A673 (cell line): ENCODE results near the gene CDHR3. TPM values are rescaled to one million over a fixed set of nuclear protein-coding genes. Genes with fewer than 3 reads are reported as not detected.

ENCODE experiments used
- BruUV-seq: library from RNA; stranded (reverse); fragments of 400-500 nt; replicated peaks from 2 replicates; lab custom pipeline; 2021; lab: Mats Ljungman, UMichigan
- CTCF ChIA-PET: fragments of 300-600 bp; sonication (Branson Sonifier 250); formaldehyde crosslinking; loops from one replicate; lab custom pipeline; 2022; ENCODE audit warnings: antibody characterized with exemption; lab: Charles Lee
- POLR2A ChIA-PET: fragments of 300-600 bp; sonication (Branson Sonifier 250); formaldehyde crosslinking; loops from one replicate; lab custom pipeline; 2022; ENCODE audit warnings: antibody characterized with exemption; ENCODE audit not compliant: low non-redundant PET; lab: Charles Lee
- DNase-seq: peaks from one replicate; pipeline ENCODE4 v3.0.0-alpha.2; 2015; ENCODE audit warnings: low spot score
- H3K27ac ChIP-seq: fragments of 200-600 bp; sonication (generic); 2 replicates; pipeline ENCODE4 v1.5.1; 2016; ENCODE audit warnings: mixed run types, low read depth, mild to moderate bottlenecking, mixed read lengths, antibody characterized with exemption, low read length; ENCODE audit not compliant: poor library complexity, severe bottlenecking
- H3K27me3 ChIP-seq: fragments of 200-600 bp; sonication (generic); replicated peaks from 2 replicates; pipeline ENCODE4 v1.6.1; 2017; ENCODE audit warnings: mixed run types, low read depth, mild to moderate bottlenecking, mixed read lengths, antibody characterized with exemption, low read length; ENCODE audit not compliant: insufficient read depth, poor library complexity
- H3K36me3 ChIP-seq: fragments of 200-600 bp; sonication (generic); 2 replicates; pipeline ENCODE4 v1.6.1; 2016; ENCODE audit warnings: mixed run types, mild to moderate bottlenecking, mixed read lengths, antibody characterized with exemption, low read length; ENCODE audit not compliant: insufficient read depth, poor library complexity, severe bottlenecking
- H3K4me1 ChIP-seq: fragments of 200-600 bp; sonication (generic); 2 replicates; pipeline ENCODE4 v1.6.1; 2017; ENCODE audit warnings: mixed run types, mild to moderate bottlenecking, mixed read lengths, antibody characterized with exemption, low read length; ENCODE audit not compliant: insufficient read depth, poor library complexity, severe bottlenecking
- H3K4me3 ChIP-seq: fragments of 200-600 bp; sonication (generic); 2 replicates; pipeline ENCODE4 v1.5.1; 2016; ENCODE audit warnings: low read depth, mixed run types, mild to moderate bottlenecking, mixed read lengths, low read length; ENCODE audit not compliant: poor library complexity, severe bottlenecking
- H3K9me3 ChIP-seq: fragments of 200-600 bp; sonication (generic); 2 replicates; pipeline ENCODE4 v1.6.1; 2016; ENCODE audit warnings: mixed run types, low read depth, mild to moderate bottlenecking, mixed read lengths, antibody characterized with exemption, low read length; ENCODE audit not compliant: poor library complexity, severe bottlenecking
- CTCF ChIP-seq: fragments of 300-800, 200-600 bp; sonication (generic); conservative IDR thresholded peaks from 2 replicates; pipeline ENCODE4 v1.5.1; 2017; ENCODE audit warnings: low read depth, mild to moderate bottlenecking, antibody characterized with exemption, low read length, moderate library complexity, mixed read lengths
- EZH2 ChIP-seq: fragments of 200-600 bp; sonication (generic); IDR thresholded peaks from 2 replicates; pipeline ENCODE4 v1.6.1; 2017; ENCODE audit warnings: borderline replicate concordance, low read depth, mild to moderate bottlenecking, mixed read lengths, antibody characterized with exemption, low read length; ENCODE audit not compliant: poor library complexity, severe bottlenecking
- intact Hi-C: fragments of 100-400 bp; cut with micrococcal nuclease; formaldehyde crosslinking; loops from one replicate; pipeline ENCODE4 v1.10.0; 2022; ENCODE audit not compliant: unreplicated experiment
- total RNA-seq: library from RNA; stranded (reverse); gene quantifications from 2 replicates; pipeline ENCODE4 v1.2.3, GENCODE V29; 2021

Gene CDHR3
- total RNA-seq, 1 experiment from 2014 or later, result 13.9 TPM

- BruUV-seq, result no TSS peak
- ChIA-PET POLR2A (no interaction called here), CTCF (no interaction called here)
- no peak overlapping the region for H3K27ac ChIP-seq
- no peaks in the 10 kb centered on the region for H3K36me3 ChIP-seq
- H3K4me3 ChIP-seq, result no peak overlapping the region
- no peaks in the 10 kb centered on the region for H3K27me3 ChIP-seq
- peaks cover 46% of the 10 kb centered on the region for H3K4me1 ChIP-seq
- no peak for TF ChIP-seq CTCF
- no peaks in the 10 kb centered on the region for H3K9me3 ChIP-seq
- intact Hi-C loops, result no loop called here
- DNase-seq, result no peak
These were observed 99.5 kb downstream of the CDHR3 start for GRCh38 chr7:106062521-106062931.

GRCh38 chr7:106063024-106063423 lies 100.0 kb downstream of the CDHR3 start:
- ChIA-PET CTCF (interaction anchor here (0.6 kb wide), 1 partner anchor 31 kb away, joined by 3 read pairs; no protein-coding TSS in a partner anchor), POLR2A (no interaction called here)
- Histone ChIP-seq H3K27me3 (no peaks in the 10 kb centered on the region), H3K4me1 (peaks cover 43% of the 10 kb centered on the region), H3K9me3 (no peaks in the 10 kb centered on the region), H3K27ac (no peak overlapping the region), H3K4me3 (no peak overlapping the region), H3K36me3 (no peaks in the 10 kb centered on the region)
- intact Hi-C loops, result no loop called here
- no peak for DNase-seq
- TF ChIP-seq CTCF (no peak), EZH2 (no peak)
- BruUV-seq, result no TSS peak

GRCh38 chr7:106063692-106064091 lies 100.6 kb downstream of the CDHR3 start:
- Histone ChIP-seq H3K27me3 (no peaks in the 10 kb centered on the region), H3K27ac (no peak overlapping the region), H3K9me3 (no peaks in the 10 kb centered on the region), H3K4me1 (peaks cover 36% of the 10 kb centered on the region), H3K4me3 (no peak overlapping the region), H3K36me3 (no peaks in the 10 kb centered on the region)
- intact Hi-C loops, result no loop called here
- ChIA-PET POLR2A (no interaction called here), CTCF (no interaction called here)
- no peak for DNase-seq
- no TSS peak for BruUV-seq
- TF ChIP-seq CTCF, result no peak
